LNCAP (cell line): ENCODE results near the gene COL25A1.

ENCODE experiments used
- TF ChIP-seq, protein P1 (sequence below): fragments of 450-650 bp; IDR thresholded peaks from 2 replicates; pipeline ENCODE4 v1.5.1; 2017; ENCODE audit warnings: mild to moderate bottlenecking

COL25A1 gene

GRCh38 chr4:108940149-108940548 is 362.3 kb downstream of the COL25A1 start:
- TF ChIP-seq, protein P1, sequence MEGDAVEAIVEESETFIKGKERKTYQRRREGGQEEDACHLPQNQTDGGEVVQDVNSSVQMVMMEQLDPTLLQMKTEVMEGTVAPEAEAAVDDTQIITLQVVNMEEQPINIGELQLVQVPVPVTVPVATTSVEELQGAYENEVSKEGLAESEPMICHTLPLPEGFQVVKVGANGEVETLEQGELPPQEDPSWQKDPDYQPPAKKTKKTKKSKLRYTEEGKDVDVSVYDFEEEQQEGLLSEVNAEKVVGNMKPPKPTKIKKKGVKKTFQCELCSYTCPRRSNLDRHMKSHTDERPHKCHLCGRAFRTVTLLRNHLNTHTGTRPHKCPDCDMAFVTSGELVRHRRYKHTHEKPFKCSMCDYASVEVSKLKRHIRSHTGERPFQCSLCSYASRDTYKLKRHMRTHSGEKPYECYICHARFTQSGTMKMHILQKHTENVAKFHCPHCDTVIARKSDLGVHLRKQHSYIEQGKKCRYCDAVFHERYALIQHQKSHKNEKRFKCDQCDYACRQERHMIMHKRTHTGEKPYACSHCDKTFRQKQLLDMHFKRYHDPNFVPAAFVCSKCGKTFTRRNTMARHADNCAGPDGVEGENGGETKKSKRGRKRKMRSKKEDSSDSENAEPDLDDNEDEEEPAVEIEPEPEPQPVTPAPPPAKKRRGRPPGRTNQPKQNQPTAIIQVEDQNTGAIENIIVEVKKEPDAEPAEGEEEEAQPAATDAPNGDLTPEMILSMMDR = no peak

DNA sequence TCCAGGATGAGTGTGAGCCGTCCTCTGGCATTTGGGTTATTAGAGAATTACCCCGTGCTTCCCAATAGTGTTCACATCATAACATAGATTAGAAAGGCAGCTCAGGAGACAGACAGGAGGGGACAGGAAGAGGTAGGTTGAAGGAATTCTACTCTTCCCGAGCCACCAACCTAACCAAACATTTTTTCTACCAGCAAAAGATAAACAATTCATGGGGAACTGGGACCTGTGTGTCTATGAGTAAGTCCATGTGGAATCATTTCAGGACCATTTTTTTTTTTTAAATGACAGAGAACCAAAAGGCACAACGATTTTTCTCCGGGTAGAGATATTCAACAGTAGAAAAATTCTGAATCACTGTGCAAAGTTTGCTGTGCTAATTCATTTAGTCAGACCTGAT is 365.4 kb downstream of the COL25A1 start:
- TF ChIP-seq, protein P1 = no peak

GRCh38 chr4:108933046-108933445 is 369.4 kb downstream of the COL25A1 start:
- TF ChIP-seq, protein P1 = no peak

- TF ChIP-seq, protein P1 = no peak
Observed at GRCh38 chr4:108931926-108932325, 370.5 kb downstream of the COL25A1 start.

DNA sequence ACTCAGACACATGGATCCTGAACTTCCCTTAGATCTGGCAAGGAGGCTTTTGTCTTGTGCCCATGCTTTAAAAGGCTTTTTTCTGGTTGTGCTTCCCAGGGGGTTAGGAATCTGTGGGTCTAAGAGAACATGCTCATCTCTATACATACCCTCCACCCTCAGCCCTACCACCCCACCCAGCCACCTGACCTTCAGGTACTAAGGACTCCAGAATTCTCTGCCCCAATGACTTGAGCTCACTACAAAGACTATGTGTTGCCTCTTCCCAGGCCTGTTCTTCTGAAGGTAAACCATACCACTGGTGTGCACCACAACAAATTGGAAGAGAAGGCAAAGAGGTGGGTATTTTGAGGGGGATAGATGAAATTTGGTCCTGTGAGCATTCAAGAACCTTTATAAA is 372.3 kb downstream of the COL25A1 start:
- TF ChIP-seq, protein P1 = no peak

DNA sequence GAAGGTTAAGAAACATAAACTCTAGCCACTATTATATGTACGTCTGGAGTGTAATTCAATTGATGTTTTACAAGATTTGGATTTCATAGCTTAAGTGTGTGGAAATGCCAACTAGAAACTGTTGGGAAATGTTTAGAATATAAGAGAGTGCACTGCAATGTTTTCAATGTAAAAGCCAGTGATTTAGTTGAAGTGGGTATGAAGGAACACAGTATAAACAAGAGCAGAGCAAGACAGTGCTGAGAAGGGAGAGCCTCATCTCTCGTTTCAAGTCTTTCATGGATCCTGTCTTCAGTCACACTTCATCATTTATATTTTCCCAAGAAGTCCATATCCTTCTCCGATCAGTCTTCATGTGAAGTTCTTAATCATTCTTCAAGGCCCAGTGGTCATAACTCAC is 375.7 kb downstream of the COL25A1 start:
- TF ChIP-seq, protein P1 = no peak

DNA sequence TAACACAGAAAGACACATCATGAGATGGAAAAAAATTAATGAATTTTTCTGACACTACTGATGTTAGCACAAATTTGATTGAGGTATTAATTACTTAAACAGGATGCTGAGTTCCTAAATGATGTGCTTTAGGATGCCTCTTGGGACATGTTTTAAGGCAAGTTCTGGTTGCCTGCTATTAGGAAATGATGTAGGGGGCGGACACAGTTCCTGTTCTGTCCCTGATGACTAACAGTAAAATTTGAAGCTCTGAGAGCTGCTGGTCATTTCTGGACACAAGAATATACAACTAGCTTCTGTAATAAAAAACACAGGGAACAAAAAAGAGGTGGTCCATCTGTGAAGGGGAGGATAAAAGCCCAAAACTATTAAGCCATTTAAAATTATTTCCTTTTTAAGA is 376.4 kb downstream of the COL25A1 start:
- TF ChIP-seq, protein P1 = no peak

DNA sequence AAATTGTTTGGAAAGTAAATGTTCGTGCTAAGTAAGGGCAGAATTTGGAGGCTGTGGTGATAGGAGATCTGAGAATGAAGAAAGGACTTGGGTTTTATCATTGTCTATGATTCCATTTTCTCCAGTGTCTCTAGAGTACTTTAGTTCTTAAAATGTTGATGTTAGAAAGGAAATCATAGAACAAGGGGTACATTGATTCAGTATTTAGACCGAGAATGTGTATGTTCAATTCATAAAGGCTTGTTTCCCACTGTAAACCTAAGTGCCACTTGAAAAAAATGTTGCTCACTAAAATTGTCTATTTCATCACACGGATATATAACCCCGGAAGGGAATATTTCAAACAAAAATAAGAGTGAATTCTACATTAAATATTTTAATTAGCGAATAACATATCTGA is 380.3 kb downstream of the COL25A1 start:
- TF ChIP-seq, protein P1 = no peak
